GM19455 (cell line): ENCODE results near the gene RPL14.

Experiments used
- ATAC-seq: cut with Tn5 transposase; IDR thresholded peaks from one replicate; pipeline ENCODE4 v1.9.1; 2021; ENCODE audit not compliant: unreplicated experiment

Gene RPL14

DNA sequence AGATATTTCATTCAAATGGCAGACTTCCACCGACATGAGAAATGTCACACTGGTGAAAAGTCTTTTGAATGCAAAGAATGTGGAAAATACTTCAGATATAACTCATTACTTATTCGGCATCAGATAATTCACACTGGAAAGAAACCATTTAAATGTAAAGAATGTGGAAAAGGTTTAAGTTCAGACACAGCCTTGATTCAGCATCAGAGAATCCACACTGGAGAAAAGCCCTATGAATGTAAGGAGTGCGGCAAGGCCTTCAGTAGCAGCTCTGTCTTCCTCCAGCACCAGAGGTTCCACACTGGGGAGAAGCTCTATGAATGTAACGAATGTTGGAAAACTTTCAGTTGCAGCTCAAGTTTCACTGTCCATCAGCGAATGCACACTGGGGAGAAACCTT lies 59.1 kb downstream of the RPL14 start:
- ATAC-seq, result no peak

DNA sequence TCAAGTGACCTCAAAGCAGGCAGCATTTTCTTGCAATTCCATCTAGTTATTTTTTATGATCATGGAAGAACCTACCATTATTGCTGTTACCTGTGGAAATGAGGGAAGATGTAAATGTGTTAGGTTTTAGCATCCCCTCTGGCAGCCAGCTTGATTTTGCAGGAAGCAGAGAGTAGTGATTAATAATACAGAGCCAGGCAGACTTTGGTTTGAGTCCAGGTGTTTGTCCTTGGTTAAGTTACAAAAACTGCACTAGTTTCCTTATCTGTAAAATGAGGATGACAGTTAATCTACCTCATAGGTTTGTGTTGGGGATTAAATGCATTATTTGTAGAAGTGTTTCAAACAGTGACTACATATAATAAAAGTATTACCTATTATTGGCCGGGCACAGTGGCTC lies 60.9 kb downstream of the RPL14 start:
- ATAC-seq, result no peak
